GF-D8 (cell line): Measurements from ENCODE around the gene REV3L.
"Not testable (repeated sequence)": the region's sequence is repeated elsewhere in the genome, so short reads cannot be mapped to it uniquely, and the experiment has no call there.

Experiments
- DNase-seq: peaks from one replicate; lab custom pipeline; 2025; lab: John Stamatoyannopoulos, UW

Gene REV3L

GRCh38 chr6:111260570-111261298 lies 222.3 kb downstream of the REV3L start:
- no peak for DNase-seq

- peak; percentile 98 for DNase-seq
Measured at GRCh38 chr6:111259089-111259831, 223.8 kb downstream of the REV3L start.

- no peak for DNase-seq
Measured at GRCh38 chr6:111258615-111259088, 224.4 kb downstream of the REV3L start.

- DNase-seq, result no peak
Measured at GRCh38 chr6:111258010-111258409, 225.0 kb downstream of the REV3L start.

GRCh38 chr6:111256646-111257045 lies 226.4 kb downstream of the REV3L start:
- no peak for DNase-seq

GRCh38 chr6:111255838-111256237 lies 227.2 kb downstream of the REV3L start:
- not testable (repeated sequence) for DNase-seq

- no peak for DNase-seq
Measured at GRCh38 chr6:111254779-111255166, 228.2 kb downstream of the REV3L start.

GRCh38 chr6:111254004-111254778 lies 228.8 kb downstream of the REV3L start:
- DNase-seq, result no peak

GRCh38 chr6:111252726-111253125 lies 230.3 kb downstream of the REV3L start:
- no peak for DNase-seq

GRCh38 chr6:111250791-111251354 lies 232.1 kb downstream of the REV3L start:
- DNase-seq, result no peak
